Trophoblast cell (in vitro differentiated cells and primary cell): ENCODE data around the gene PIGV.

Source experiments
- DNase-seq, 2 donors: peaks; one replicate each; pipeline ENCODE4 v3.0.0-alpha.2; 2016
- H2AFZ ChIP-seq: 2 replicates; pipeline ENCODE4 v1.6.1; 2013; ENCODE audit warnings: low read length, moderate library complexity, mild to moderate bottlenecking; ENCODE audit not compliant: insufficient read depth, poor library complexity
- H2AK5ac ChIP-seq: 2 replicates; pipeline ENCODE4 v1.6.1; 2013; ENCODE audit warnings: mild to moderate bottlenecking, low read length
- H2BK120ac ChIP-seq: 2 replicates; pipeline ENCODE4 v1.6.1; 2013; ENCODE audit warnings: low read length, mild to moderate bottlenecking, moderate library complexity; ENCODE audit not compliant: insufficient read depth, poor library complexity
- H2BK12ac ChIP-seq: 2 replicates; pipeline ENCODE4 v1.6.1; 2013; ENCODE audit warnings: mild to moderate bottlenecking, low read length, moderate library complexity
- H2BK5ac ChIP-seq: 2 replicates; pipeline ENCODE4 v1.6.1; 2013; ENCODE audit warnings: low read length, low read depth, moderate library complexity, mild to moderate bottlenecking; ENCODE audit not compliant: poor library complexity
- H3K14ac ChIP-seq: 2 replicates; pipeline ENCODE4 v1.6.1; 2013; ENCODE audit warnings: mild to moderate bottlenecking, low read length
- H3K18ac ChIP-seq: 2 replicates; pipeline ENCODE4 v1.6.1; 2013; ENCODE audit warnings: mild to moderate bottlenecking, low read length
- H3K23ac ChIP-seq: 2 replicates; pipeline ENCODE4 v1.6.1; 2013; ENCODE audit warnings: low read length
- H3K27ac ChIP-seq: 2 replicates; pipeline ENCODE4 v1.5.1; 2013; ENCODE audit warnings: low read depth, mild to moderate bottlenecking, inconsistent platforms, low read length, moderate library complexity
- H3K27me3 ChIP-seq: 2 replicates; pipeline ENCODE4 v1.6.1; 2013; ENCODE audit warnings: inconsistent platforms, mild to moderate bottlenecking, low read length, moderate library complexity; ENCODE audit not compliant: insufficient read depth
- H3K36me3 ChIP-seq, 2 experiments: 1 replicate in 1 of 2; 2 replicates in 1 of 2; pipeline ENCODE4 v1.6.1; 2013; ENCODE audit warnings: low read length in 2 of 2, mild to moderate bottlenecking in 2 of 2, moderate library complexity in 1 of 2; ENCODE audit not compliant: insufficient read depth in 2 of 2, control insufficient read depth in 1 of 2
- H3K4ac ChIP-seq: 2 replicates; pipeline ENCODE4 v1.6.1; 2013; ENCODE audit warnings: low read depth, mild to moderate bottlenecking, low read length, moderate library complexity
- H3K4me1 ChIP-seq, 2 experiments: 1 replicate in 1 of 2; 2 replicates in 1 of 2; pipeline ENCODE4 v1.6.1; 2013; ENCODE audit warnings: low read length in 2 of 2, mild to moderate bottlenecking in 2 of 2, moderate library complexity in 1 of 2; ENCODE audit not compliant: insufficient read depth in 2 of 2, control insufficient read depth in 1 of 2
- H3K4me2 ChIP-seq: 2 replicates; pipeline ENCODE4 v1.6.1; 2013; ENCODE audit warnings: inconsistent platforms, mild to moderate bottlenecking, low read length, moderate library complexity
- H3K4me3 ChIP-seq: 2 replicates; pipeline ENCODE4 v1.5.1; 2013; ENCODE audit warnings: mild to moderate bottlenecking, low read depth, low read length, inconsistent platforms
- H3K79me1 ChIP-seq: one replicate; pipeline ENCODE4 v1.6.1; 2013; ENCODE audit warnings: low read length
- H3K79me2 ChIP-seq: 2 replicates; pipeline ENCODE4 v1.6.1; 2013; ENCODE audit warnings: low read length, mild to moderate bottlenecking; ENCODE audit not compliant: control insufficient read depth, insufficient read depth, poor library complexity
- H3K9ac ChIP-seq: 2 replicates; pipeline ENCODE4 v1.6.1; 2013; ENCODE audit warnings: mild to moderate bottlenecking, low read length
- H3K9me3 ChIP-seq: 2 replicates; pipeline ENCODE4 v1.6.1; 2013; ENCODE audit warnings: low read depth, mild to moderate bottlenecking, control low read depth, inconsistent platforms, low read length; ENCODE audit not compliant: insufficient read depth
- H4K12ac ChIP-seq: 2 replicates; pipeline ENCODE4 v1.6.1; 2013; ENCODE audit warnings: low read depth, mild to moderate bottlenecking, low read length, moderate library complexity
- H4K8ac ChIP-seq: 2 replicates; pipeline ENCODE4 v1.6.1; 2013; ENCODE audit warnings: low read depth, mild to moderate bottlenecking, low read length, moderate library complexity
- H4K91ac ChIP-seq: one replicate; pipeline ENCODE4 v1.6.1; 2013; ENCODE audit warnings: low read depth, mild to moderate bottlenecking, low read length, moderate library complexity
- WGBS: extraction: QIAGEN DNeasy Blood & Tissue Kit; methylation state at CpG from one replicate; pipeline ENCODE4 v1.1.7; 2013; ENCODE audit warnings: missing lambda C conversion rate; ENCODE audit not compliant: insufficient read length, insufficient coverage; ENCODE audit errors: extremely low coverage; 5-methylcytosine and 5-hydroxymethylcytosine counted together

PIGV gene

DNA sequence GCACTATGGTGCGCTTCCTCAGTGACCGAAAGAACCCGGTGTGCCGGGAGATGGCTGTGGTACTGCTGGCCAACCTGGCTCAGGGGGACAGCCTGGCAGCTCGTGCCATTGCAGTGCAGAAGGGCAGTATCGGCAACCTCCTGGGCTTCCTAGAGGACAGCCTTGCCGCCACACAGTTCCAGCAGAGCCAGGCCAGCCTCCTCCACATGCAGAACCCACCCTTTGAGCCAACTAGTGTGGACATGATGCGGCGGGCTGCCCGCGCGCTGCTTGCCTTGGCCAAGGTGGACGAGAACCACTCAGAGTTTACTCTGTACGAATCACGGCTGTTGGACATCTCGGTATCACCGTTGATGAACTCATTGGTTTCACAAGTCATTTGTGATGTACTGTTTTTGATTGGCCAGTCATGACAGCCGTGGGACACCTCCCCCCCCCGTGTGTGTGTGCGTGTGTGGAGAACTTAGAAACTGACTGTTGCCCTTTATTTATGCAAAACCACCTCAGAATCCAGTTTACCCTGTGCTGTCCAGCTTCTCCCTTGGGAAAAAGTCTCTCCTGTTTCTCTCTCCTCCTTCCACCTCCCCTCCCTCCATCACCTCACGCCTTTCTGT lies 7.3 kb upstream of the PIGV start:
- H3K27ac ChIP-seq: no peak overlapping the region
- no peak overlapping the region for H2AK5ac ChIP-seq
- H3K18ac ChIP-seq: no peak overlapping the region
- H3K4ac ChIP-seq: no peak overlapping the region
- WGBS: 100% methylated on average over 1 of the region's 21 CpGs
- no peak overlapping the region for H2BK5ac ChIP-seq
- H4K12ac ChIP-seq: no peak overlapping the region
- H3K14ac ChIP-seq: no peak overlapping the region
- H3K27me3 ChIP-seq: no peaks in the 10 kb centered on the region
- no peak overlapping the region for H4K91ac ChIP-seq
- H3K79me1 ChIP-seq: no peaks in the 10 kb centered on the region
- no peak overlapping the region for H2BK12ac ChIP-seq
- no peaks in the 10 kb centered on the region for H3K9me3 ChIP-seq
- DNase-seq: no peak
- peaks cover 9 to 12% of the 10 kb centered on the region in 2 experiments for H3K4me1 ChIP-seq
- no peak overlapping the region for H4K8ac ChIP-seq
- no peak overlapping the region for H3K23ac ChIP-seq
- H3K36me3 ChIP-seq: peaks cover 37 to 56% of the 10 kb centered on the region in 2 experiments
- no peak overlapping the region for H2BK120ac ChIP-seq
- H3K4me2 ChIP-seq: no peak overlapping the region
- H3K4me3 ChIP-seq: no peak overlapping the region
- no peak overlapping the region for H2AFZ ChIP-seq
- H3K79me2 ChIP-seq: no peaks in the 10 kb centered on the region
- no peak overlapping the region for H3K9ac ChIP-seq

DNA sequence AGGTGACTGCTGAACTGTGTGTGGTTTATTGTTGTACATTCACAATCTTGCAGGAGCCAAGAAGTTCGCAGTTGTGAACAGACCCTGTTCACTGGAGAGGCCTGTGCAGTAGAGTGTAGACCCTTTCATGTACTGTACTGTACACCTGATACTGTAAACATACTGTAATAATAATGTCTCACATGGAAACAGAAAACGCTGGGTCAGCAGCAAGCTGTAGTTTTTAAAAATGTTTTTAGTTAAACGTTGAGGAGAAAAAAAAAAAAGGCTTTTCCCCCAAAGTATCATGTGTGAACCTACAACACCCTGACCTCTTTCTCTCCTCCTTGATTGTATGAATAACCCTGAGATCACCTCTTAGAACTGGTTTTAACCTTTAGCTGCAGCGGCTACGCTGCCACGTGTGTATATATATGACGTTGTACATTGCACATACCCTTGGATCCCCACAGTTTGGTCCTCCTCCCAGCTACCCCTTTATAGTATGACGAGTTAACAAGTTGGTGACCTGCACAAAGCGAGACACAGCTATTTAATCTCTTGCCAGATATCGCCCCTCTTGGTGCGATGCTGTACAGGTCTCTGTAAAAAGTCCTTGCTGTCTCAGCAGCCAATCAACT lies 6.4 kb upstream of the PIGV start:
- Histone ChIP-seq H3K4ac (no peak overlapping the region), H3K4me1 (peaks cover 13 to 17% of the 10 kb centered on the region in 2 experiments), H3K4me2 (no peak overlapping the region), H4K91ac (no peak overlapping the region), H3K36me3 (peaks cover 36 to 54% of the 10 kb centered on the region in 2 experiments), H2BK5ac (no peak overlapping the region), H3K23ac (no peak overlapping the region), H2BK120ac (no peak overlapping the region), H4K8ac (no peak overlapping the region), H2AK5ac (no peak overlapping the region), H3K14ac (no peak overlapping the region), H3K18ac (no peak overlapping the region), H3K79me1 (peaks cover 3% of the 10 kb centered on the region), H3K9me3 (no peaks in the 10 kb centered on the region), H3K79me2 (no peaks in the 10 kb centered on the region), H3K27ac (no peak overlapping the region), H3K27me3 (no peaks in the 10 kb centered on the region), H2AFZ (no peak overlapping the region), H2BK12ac (no peak overlapping the region), H4K12ac (no peak overlapping the region), H3K4me3 (no peak overlapping the region), H3K9ac (no peak overlapping the region)
- no peak for DNase-seq
- no CpG with 5 or more reads among the region's 11 CpGs for WGBS

DNA sequence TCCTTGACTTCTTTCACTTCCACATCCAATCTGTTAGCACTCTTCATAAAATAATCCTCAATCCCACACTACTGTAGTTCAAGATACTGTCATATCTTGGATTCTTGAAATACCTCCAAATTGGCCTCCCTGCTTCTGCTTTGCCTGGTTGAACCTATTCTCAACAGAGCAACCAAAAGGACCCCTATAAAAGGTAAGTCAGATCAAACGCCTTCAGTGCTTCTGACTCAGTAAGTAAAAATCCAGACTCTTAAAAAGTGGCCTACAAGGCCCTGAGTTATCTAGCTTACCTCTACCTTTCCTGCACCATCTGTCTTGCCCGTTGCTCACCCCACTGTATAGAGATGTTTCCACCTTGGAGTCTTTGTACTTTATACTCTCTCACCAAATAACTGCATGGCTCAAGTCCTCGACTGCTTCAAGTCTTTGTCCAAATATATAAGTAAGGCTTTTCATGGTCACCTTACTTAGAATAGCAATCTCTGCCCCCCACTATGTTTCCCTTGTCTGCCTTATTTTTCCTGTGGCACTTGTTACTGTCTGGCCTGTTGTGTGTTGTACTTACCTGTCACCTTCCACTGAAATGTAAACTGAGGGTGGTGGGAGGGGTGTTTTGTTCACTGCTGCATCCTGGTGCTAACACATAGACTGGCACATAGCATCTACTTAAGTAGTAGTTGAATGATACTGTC lies 5.1 kb upstream of the PIGV start:
- Histone ChIP-seq H3K23ac (no peak overlapping the region), H3K4ac (no peak overlapping the region), H3K14ac (no peak overlapping the region), H2AFZ (no peak overlapping the region), H3K9ac (no peak overlapping the region), H2BK120ac (no peak overlapping the region), H2BK5ac (no peak overlapping the region), H3K27me3 (no peaks in the 10 kb centered on the region), H3K79me1 (peaks cover 11% of the 10 kb centered on the region), H3K4me1 (peaks cover 19 to 25% of the 10 kb centered on the region in 2 experiments), H4K8ac (no peak overlapping the region), H3K79me2 (peaks cover 4% of the 10 kb centered on the region), H3K18ac (no peak overlapping the region), H3K27ac (no peak overlapping the region), H3K9me3 (no peaks in the 10 kb centered on the region), H4K91ac (no peak overlapping the region), H3K4me2 (no peak overlapping the region), H2BK12ac (no peak overlapping the region), H3K36me3 (peaks cover 27 to 43% of the 10 kb centered on the region in 2 experiments), H4K12ac (no peak overlapping the region), H3K4me3 (no peak overlapping the region), H2AK5ac (no peak overlapping the region)
- WGBS: no CpG with 5 or more reads among the region's 3 CpGs
- peak in 1 of 2 donors; percentile 56 for DNase-seq

DNA sequence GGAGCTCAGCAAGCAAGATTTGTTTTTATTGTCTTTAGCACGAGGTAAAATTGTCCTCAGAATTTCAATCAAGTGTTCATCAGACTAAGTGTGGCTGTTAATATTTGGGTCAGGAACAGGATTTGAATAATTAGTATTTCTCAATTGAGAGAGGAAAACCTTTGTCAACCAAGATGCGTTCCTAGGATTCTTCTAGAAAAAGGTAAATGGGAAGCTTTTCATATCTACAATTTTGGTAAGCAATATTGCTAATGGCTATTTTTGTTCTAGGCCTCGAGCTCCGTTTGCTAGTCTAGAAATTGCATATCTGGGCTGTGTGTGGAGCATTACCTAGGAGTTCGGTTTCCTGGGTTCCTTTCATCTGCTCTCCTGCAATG lies 4.1 kb upstream of the PIGV start:
- H3K27ac ChIP-seq: no peak overlapping the region
- no peak overlapping the region for H3K9ac ChIP-seq
- no peak overlapping the region for H3K18ac ChIP-seq
- no peak overlapping the region for H2AFZ ChIP-seq
- H2BK12ac ChIP-seq: no peak overlapping the region
- peaks cover 22 to 30% of the 10 kb centered on the region in 2 experiments for H3K4me1 ChIP-seq
- H2BK5ac ChIP-seq: no peak overlapping the region
- no peaks in the 10 kb centered on the region for H3K9me3 ChIP-seq
- no peak overlapping the region for H4K8ac ChIP-seq
- no peak overlapping the region for H2BK120ac ChIP-seq
- H4K91ac ChIP-seq: no peak overlapping the region
- H3K36me3 ChIP-seq: peaks cover 21 to 34% of the 10 kb centered on the region in 2 experiments
- H2AK5ac ChIP-seq: no peak overlapping the region
- no peak overlapping the region for H3K23ac ChIP-seq
- H3K79me1 ChIP-seq: peaks cover 19% of the 10 kb centered on the region
- no peak overlapping the region for H4K12ac ChIP-seq
- H3K4ac ChIP-seq: no peak overlapping the region
- no peak overlapping the region for H3K4me3 ChIP-seq
- H3K79me2 ChIP-seq: peaks cover 9% of the 10 kb centered on the region
- no peak overlapping the region for H3K14ac ChIP-seq
- no peak for DNase-seq
- no peak overlapping the region for H3K4me2 ChIP-seq
- no peaks in the 10 kb centered on the region for H3K27me3 ChIP-seq
- WGBS: no CpG with 5 or more reads among the region's 5 CpGs
